ENCODE results near the gene ETFB. TPM values are rescaled to one million over a fixed set of nuclear protein-coding genes. Genes with fewer than 3 reads are reported as not detected.

The ETFB gene
- total RNA-seq, 1 experiment from 2014 or later: 66.2 TPM

DNA sequence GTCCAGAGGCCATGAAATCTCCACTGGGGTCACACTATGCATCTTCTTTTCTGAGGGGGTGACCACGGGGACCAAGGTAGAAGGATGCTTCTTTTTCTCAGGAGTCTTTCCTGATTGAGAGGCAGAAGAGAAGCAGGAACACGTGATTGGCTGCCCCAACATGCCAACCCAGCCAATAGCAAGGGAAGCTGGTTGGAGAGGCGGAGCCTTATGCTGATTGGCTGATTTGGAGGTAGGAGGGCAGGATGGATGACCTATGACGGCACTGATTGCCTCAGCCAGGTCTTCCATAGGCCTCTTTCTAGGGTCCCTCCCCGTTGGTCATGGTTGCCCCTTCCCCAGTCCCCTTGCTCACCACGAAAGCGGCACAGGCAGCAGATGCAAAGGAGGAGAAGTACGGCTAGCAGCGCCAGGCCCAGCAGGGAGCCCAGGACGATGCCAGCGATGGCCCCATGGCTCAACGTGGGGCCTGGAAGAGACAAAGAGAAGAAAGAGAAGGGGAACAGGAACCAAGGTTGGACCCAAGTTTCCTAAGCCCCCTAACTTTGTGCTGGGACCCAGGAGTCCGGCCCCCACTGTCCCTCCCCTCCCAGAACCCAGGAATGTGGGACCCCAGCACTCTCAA is 32.2 kb downstream of the ETFB start:
- intact Hi-C loops (cut with micrococcal nuclease; ENCODE audit: unreplicated experiment): loop anchor here (10.0 kb wide), 1 partner anchor 321 kb away; no protein-coding TSS in a partner anchor
- TF ChIP-seq TCF7L2 (IDR thresholded peaks at IDR 0.05; ENCODE audit: low read depth, low read length): no peak
- TF ChIP-seq, protein P1, sequence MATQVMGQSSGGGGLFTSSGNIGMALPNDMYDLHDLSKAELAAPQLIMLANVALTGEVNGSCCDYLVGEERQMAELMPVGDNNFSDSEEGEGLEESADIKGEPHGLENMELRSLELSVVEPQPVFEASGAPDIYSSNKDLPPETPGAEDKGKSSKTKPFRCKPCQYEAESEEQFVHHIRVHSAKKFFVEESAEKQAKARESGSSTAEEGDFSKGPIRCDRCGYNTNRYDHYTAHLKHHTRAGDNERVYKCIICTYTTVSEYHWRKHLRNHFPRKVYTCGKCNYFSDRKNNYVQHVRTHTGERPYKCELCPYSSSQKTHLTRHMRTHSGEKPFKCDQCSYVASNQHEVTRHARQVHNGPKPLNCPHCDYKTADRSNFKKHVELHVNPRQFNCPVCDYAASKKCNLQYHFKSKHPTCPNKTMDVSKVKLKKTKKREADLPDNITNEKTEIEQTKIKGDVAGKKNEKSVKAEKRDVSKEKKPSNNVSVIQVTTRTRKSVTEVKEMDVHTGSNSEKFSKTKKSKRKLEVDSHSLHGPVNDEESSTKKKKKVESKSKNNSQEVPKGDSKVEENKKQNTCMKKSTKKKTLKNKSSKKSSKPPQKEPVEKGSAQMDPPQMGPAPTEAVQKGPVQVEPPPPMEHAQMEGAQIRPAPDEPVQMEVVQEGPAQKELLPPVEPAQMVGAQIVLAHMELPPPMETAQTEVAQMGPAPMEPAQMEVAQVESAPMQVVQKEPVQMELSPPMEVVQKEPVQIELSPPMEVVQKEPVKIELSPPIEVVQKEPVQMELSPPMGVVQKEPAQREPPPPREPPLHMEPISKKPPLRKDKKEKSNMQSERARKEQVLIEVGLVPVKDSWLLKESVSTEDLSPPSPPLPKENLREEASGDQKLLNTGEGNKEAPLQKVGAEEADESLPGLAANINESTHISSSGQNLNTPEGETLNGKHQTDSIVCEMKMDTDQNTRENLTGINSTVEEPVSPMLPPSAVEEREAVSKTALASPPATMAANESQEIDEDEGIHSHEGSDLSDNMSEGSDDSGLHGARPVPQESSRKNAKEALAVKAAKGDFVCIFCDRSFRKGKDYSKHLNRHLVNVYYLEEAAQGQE (IDR thresholded peaks at IDR 0.05; ENCODE audit: insufficient read depth in 1 of 2, low read depth in 2 of 2, low read length in 1 of 2): no peak
- no peak for TF ChIP-seq SIN3A (IDR thresholded peaks at IDR 0.05; ENCODE audit: borderline replicate concordance, insufficient read depth, low read depth, low read length)
- TF ChIP-seq, protein P2, sequence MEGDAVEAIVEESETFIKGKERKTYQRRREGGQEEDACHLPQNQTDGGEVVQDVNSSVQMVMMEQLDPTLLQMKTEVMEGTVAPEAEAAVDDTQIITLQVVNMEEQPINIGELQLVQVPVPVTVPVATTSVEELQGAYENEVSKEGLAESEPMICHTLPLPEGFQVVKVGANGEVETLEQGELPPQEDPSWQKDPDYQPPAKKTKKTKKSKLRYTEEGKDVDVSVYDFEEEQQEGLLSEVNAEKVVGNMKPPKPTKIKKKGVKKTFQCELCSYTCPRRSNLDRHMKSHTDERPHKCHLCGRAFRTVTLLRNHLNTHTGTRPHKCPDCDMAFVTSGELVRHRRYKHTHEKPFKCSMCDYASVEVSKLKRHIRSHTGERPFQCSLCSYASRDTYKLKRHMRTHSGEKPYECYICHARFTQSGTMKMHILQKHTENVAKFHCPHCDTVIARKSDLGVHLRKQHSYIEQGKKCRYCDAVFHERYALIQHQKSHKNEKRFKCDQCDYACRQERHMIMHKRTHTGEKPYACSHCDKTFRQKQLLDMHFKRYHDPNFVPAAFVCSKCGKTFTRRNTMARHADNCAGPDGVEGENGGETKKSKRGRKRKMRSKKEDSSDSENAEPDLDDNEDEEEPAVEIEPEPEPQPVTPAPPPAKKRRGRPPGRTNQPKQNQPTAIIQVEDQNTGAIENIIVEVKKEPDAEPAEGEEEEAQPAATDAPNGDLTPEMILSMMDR (IDR thresholded peaks at IDR 0.05): no peak
- TF ChIP-seq POLR2AphosphoS5 (IDR thresholded peaks at IDR 0.05; ENCODE audit: low read depth, low read length): no peak
- POLR2A ChIA-PET: no interaction called here
- DNase-seq (ENCODE audit: low read depth, low spot score) (no peak), ATAC-seq (no peak)
- H3K4me3 ChIP-seq (ENCODE audit: low read depth in 2 of 2, low read length in 2 of 2): no peak overlapping the region
- H3K9me3 ChIP-seq (ENCODE audit: control insufficient read depth, insufficient read depth, low read depth, low read length): no peaks in the 10 kb centered on the region
- H3K27ac ChIP-seq (ENCODE audit: low read length): no peak overlapping the region
- CTCF ChIA-PET: no interaction called here
- no peaks in the 10 kb centered on the region for H3K4me1 ChIP-seq (ENCODE audit: control insufficient read depth, insufficient read depth, low read length)
- no peaks in the 10 kb centered on the region for H3K27me3 ChIP-seq (ENCODE audit: control insufficient read depth, insufficient read depth, low read length)
- in situ Hi-C loops (cut with HindIII; ENCODE audit: low pct_unique_long_range_greater_than_20kb, low sequenced_read_pairs): no loop called here
- H3K36me3 ChIP-seq (ENCODE audit: control insufficient read depth, insufficient read depth, low read length): no peaks in the 10 kb centered on the region
- no TSS peak for BruUV-seq (replicated peaks)

DNA sequence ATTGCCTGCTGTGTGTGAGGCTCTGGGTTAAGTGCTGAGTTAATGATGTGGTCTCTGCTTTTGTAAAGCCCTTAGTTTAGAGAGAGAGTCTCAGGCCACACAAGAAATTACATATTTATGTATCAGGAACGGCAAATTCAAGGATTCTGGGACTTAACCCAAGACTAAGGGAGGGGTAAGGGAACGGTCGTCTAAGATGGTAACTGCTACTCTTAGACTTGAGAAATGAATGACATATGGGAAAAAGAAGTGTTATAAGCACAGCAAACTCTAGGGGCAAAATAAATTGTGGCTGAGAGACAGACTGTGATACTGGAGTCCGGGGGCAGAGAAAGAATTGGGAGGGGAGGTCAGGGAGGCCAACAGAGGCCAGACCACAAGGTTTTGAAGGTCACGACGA is 34.5 kb downstream of the ETFB start:
- TF ChIP-seq POLR2AphosphoS5 (IDR thresholded peaks at IDR 0.05; ENCODE audit: low read depth, low read length): no peak
- TF ChIP-seq, protein P2 (IDR thresholded peaks at IDR 0.05): no peak
- TF ChIP-seq, protein P1 (IDR thresholded peaks at IDR 0.05; ENCODE audit: insufficient read depth in 1 of 2, low read depth in 2 of 2, low read length in 1 of 2): no peak
- no peak for TF ChIP-seq SIN3A (IDR thresholded peaks at IDR 0.05; ENCODE audit: borderline replicate concordance, insufficient read depth, low read depth, low read length)
- TF ChIP-seq TCF7L2 (IDR thresholded peaks at IDR 0.05; ENCODE audit: low read depth, low read length): no peak

More for the DNA sequence above, 34.5 kb downstream of the ETFB start:
- H3K27ac ChIP-seq (ENCODE audit: low read length): no peak overlapping the region
- DNase-seq (ENCODE audit: low read depth, low spot score) (no peak), ATAC-seq (no peak)
- CTCF ChIA-PET: no interaction called here
- no peaks in the 10 kb centered on the region for H3K9me3 ChIP-seq (ENCODE audit: control insufficient read depth, insufficient read depth, low read depth, low read length)
- H3K4me3 ChIP-seq (ENCODE audit: low read depth in 2 of 2, low read length in 2 of 2): no peak overlapping the region
- in situ Hi-C loops (cut with HindIII; ENCODE audit: low pct_unique_long_range_greater_than_20kb, low sequenced_read_pairs) (no loop called here), intact Hi-C loops (cut with micrococcal nuclease; ENCODE audit: unreplicated experiment) (loop anchor here (10.0 kb wide), 1 partner anchor 323 kb away; no protein-coding TSS in a partner anchor)
- no TSS peak for BruUV-seq (replicated peaks)
- no peaks in the 10 kb centered on the region for H3K27me3 ChIP-seq (ENCODE audit: control insufficient read depth, insufficient read depth, low read length)
- POLR2A ChIA-PET: no interaction called here
- H3K4me1 ChIP-seq (ENCODE audit: control insufficient read depth, insufficient read depth, low read length): no peaks in the 10 kb centered on the region
- H3K36me3 ChIP-seq (ENCODE audit: control insufficient read depth, insufficient read depth, low read length): no peaks in the 10 kb centered on the region

All from Panc1 (cell line).